Brain microvascular endothelial cell (primary cell): Measurements from ENCODE around the gene GNAS-AS1.
"Not testable (repeated sequence)": the region's sequence is repeated elsewhere in the genome, so short reads cannot be mapped to it uniquely, and the experiment has no call there.

ENCODE experiments used
- DNase-seq: peaks from one replicate; pipeline ENCODE4 v3.0.0-alpha.2; 2020
- H3K27ac ChIP-seq: fragments of 250-450 bp; sonication (Bioruptor Pico); 2 replicates; pipeline ENCODE4 v1.5.1; 2020; ENCODE audit warnings: mild to moderate bottlenecking, moderate library complexity
- H3K27me3 ChIP-seq: fragments of 250-450 bp; sonication (Bioruptor Pico); replicated peaks from 2 replicates; pipeline ENCODE4 v1.5.1; 2020; ENCODE audit warnings: mild to moderate bottlenecking
- H3K36me3 ChIP-seq: fragments of 250-450 bp; sonication (Bioruptor Pico); replicated peaks from 2 replicates; pipeline ENCODE4 v1.5.1; 2020; ENCODE audit warnings: mild to moderate bottlenecking
- H3K4me3 ChIP-seq: 2 replicates; pipeline ENCODE4 v1.5.1; 2011; ENCODE audit warnings: low read depth, mild to moderate bottlenecking, control low read depth, low read length, moderate library complexity
- CTCF ChIP-seq: IDR thresholded peaks from 2 replicates; pipeline ENCODE4 v1.5.1; 2011; ENCODE audit warnings: low read depth, mild to moderate bottlenecking, moderate library complexity, low read length, control low read depth, inconsistent platforms; ENCODE audit errors: missing control alignments
- in situ Hi-C: cut with HindIII; loops from 2 replicates; pipeline ENCODE4 v1.10.0; 2017; ENCODE audit warnings: low sequenced_read_pairs, low pct_ligation_motif_present

Gene GNAS-AS1

GRCh38 chr20:58836616-58837204 is 14.0 kb downstream of the GNAS-AS1 start:
- H3K4me3 ChIP-seq: no peak overlapping the region
- peaks cover 24% of the 10 kb centered on the region for H3K27me3 ChIP-seq
- no peak for TF ChIP-seq CTCF
- no peak overlapping the region for H3K27ac ChIP-seq
- in situ Hi-C loops: loop anchor here (25.0 kb wide), 1 partner anchor 174 kb away; the partner anchor contains the start of gene STX16
- no peak for DNase-seq
- no peaks in the 10 kb centered on the region for H3K36me3 ChIP-seq

- no peaks in the 10 kb centered on the region for H3K36me3 ChIP-seq
- in situ Hi-C loops: loop anchor here (25.0 kb wide), 1 partner anchor 173 kb away; the partner anchor contains the start of gene STX16
- no peak for TF ChIP-seq CTCF
- DNase-seq: no peak
- H3K27me3 ChIP-seq: peaks cover 14% of the 10 kb centered on the region
- no peak overlapping the region for H3K27ac ChIP-seq
- no peak overlapping the region for H3K4me3 ChIP-seq
Measured at GRCh38 chr20:58835231-58835630, 15.5 kb downstream of the GNAS-AS1 start.

- Histone ChIP-seq H3K36me3 (no peaks in the 10 kb centered on the region), H3K27ac (no peak overlapping the region), H3K4me3 (no peak overlapping the region), H3K27me3 (peaks cover 2% of the 10 kb centered on the region)
- peak; percentile 52 for DNase-seq
- in situ Hi-C loops: loop anchor here (25.0 kb wide), 1 partner anchor 172 kb away; the partner anchor contains the start of gene STX16
- no peak for TF ChIP-seq CTCF
Measured at GRCh38 chr20:58833921-58834320, 16.8 kb downstream of the GNAS-AS1 start.

GRCh38 chr20:58832457-58832856 is 18.2 kb downstream of the GNAS-AS1 start:
- DNase-seq: no peak
- TF ChIP-seq CTCF: no peak
- in situ Hi-C loops: loop anchor here (25.0 kb wide), 1 partner anchor 170 kb away; the partner anchor contains the start of gene STX16
- no peak overlapping the region for H3K4me3 ChIP-seq
- no peaks in the 10 kb centered on the region for H3K36me3 ChIP-seq
- H3K27me3 ChIP-seq: no peaks in the 10 kb centered on the region
- H3K27ac ChIP-seq: no peak overlapping the region

- no peak for DNase-seq
- no peak for TF ChIP-seq CTCF
- Histone ChIP-seq H3K36me3 (no peaks in the 10 kb centered on the region), H3K4me3 (no peak overlapping the region), H3K27me3 (no peaks in the 10 kb centered on the region), H3K27ac (no peak overlapping the region)
- in situ Hi-C loops: loop anchor here (25.0 kb wide), 1 partner anchor 167 kb away; the partner anchor contains the start of gene STX16
Measured at GRCh38 chr20:58829531-58829941, 21.2 kb downstream of the GNAS-AS1 start.

GRCh38 chr20:58828804-58829203 is 21.9 kb downstream of the GNAS-AS1 start:
- H3K27me3 ChIP-seq, H3K36me3 ChIP-seq, DNase-seq, H3K4me3 ChIP-seq, H3K27ac ChIP-seq: not testable (repeated sequence)
- in situ Hi-C loops: loop anchor here (25.0 kb wide), 1 partner anchor 167 kb away; the partner anchor contains the start of gene STX16
